HepG2 (cell line): ENCODE data around the gene ZCCHC3. TPM values are rescaled to one million over a fixed set of nuclear protein-coding genes. Genes with fewer than 3 reads are reported as not detected.

Experiments used
- ATAD3A ChIP-seq: sonication (generic); formaldehyde crosslinking; IDR thresholded peaks from 2 replicates; pipeline ENCODE4 v1.4.0; 2020; ENCODE audit warnings: missing genetic modification reagents
- CENPT ChIP-seq: sonication (generic); formaldehyde crosslinking; IDR thresholded peaks from 2 replicates; pipeline ENCODE4 v1.8.0; 2022; ENCODE audit warnings: low read depth, mild to moderate bottlenecking, moderate library complexity, missing genetic modification reagents
- DBP ChIP-seq: sonication (generic); formaldehyde crosslinking; IDR thresholded peaks from 2 replicates; pipeline ENCODE4 v1.4.0; 2020; ENCODE audit warnings: missing genetic modification reagents; ENCODE audit errors: not compliant biosample characterization
- EP300 ChIP-seq, 3 experiments: sonication (generic) in 1 of 3; formaldehyde crosslinking in 1 of 3; IDR thresholded peaks; 2 replicates each; pipeline versions ENCODE4 v1.5.1 to v1.6.1; 2011 to 2020; ENCODE audit warnings: low read depth in 2 of 3, low read length in 2 of 3, borderline replicate concordance in 1 of 3, improper control_type of control experiment in 1 of 3, mild to moderate bottlenecking in 1 of 3, missing genetic modification reagents in 1 of 3, moderate library complexity in 1 of 3
- NFIC ChIP-seq: IDR thresholded peaks from 2 replicates; pipeline ENCODE4 v1.6.1; 2012; ENCODE audit warnings: mild to moderate bottlenecking, low read length, inconsistent platforms
- PRPF4 ChIP-seq: fragments of 200-400 bp; formaldehyde crosslinking; IDR thresholded peaks from 2 replicates; pipeline ENCODE4 v1.6.1; 2016; ENCODE audit warnings: low read length, low read depth; ENCODE audit not compliant: poor library complexity, severe bottlenecking
- RXRB ChIP-seq: IDR thresholded peaks from 2 replicates; pipeline ENCODE4 v1.6.1; 2016; ENCODE audit warnings: borderline replicate concordance, missing genetic modification reagents, missing compliant biosample characterization
- SUZ12 ChIP-seq: fragments of 150-350 bp; IDR thresholded peaks from 2 replicates; pipeline ENCODE4 v1.6.1; 2014; ENCODE audit warnings: low read depth, low read length
- THAP8 ChIP-seq: sonication (generic); formaldehyde crosslinking; IDR thresholded peaks from 2 replicates; pipeline ENCODE4 v1.5.1; 2020; ENCODE audit warnings: missing genetic modification reagents, mild to moderate bottlenecking, borderline replicate concordance
- YY1 ChIP-seq: IDR thresholded peaks from 2 replicates; pipeline ENCODE4 v1.6.1; 2011; ENCODE audit warnings: low read length, low read depth, moderate library complexity, mild to moderate bottlenecking; ENCODE audit not compliant: insufficient read depth, insufficient replicate concordance
- ZBTB14 ChIP-seq: sonication (generic); formaldehyde crosslinking; IDR thresholded peaks from 2 replicates; pipeline ENCODE4 v1.4.0; 2020; ENCODE audit warnings: missing genetic modification reagents
- ZBTB20 ChIP-seq: sonication (generic); formaldehyde crosslinking; IDR thresholded peaks from 2 replicates; pipeline ENCODE4 v1.8.1; 2023; ENCODE audit warnings: missing genetic modification reagents, low read depth, mild to moderate bottlenecking, borderline replicate concordance
- ZNF34 ChIP-seq: sonication (generic); formaldehyde crosslinking; IDR thresholded peaks from 2 replicates; pipeline ENCODE4 v1.4.0; 2020; ENCODE audit warnings: mild to moderate bottlenecking, missing genetic modification reagents, borderline replicate concordance
- ZNF501 ChIP-seq: sonication (generic); formaldehyde crosslinking; IDR thresholded peaks from 2 replicates; pipeline ENCODE4 v1.5.1; 2020; ENCODE audit warnings: mild to moderate bottlenecking, moderate library complexity, missing genetic modification reagents
- ZNF512B ChIP-seq: sonication (generic); formaldehyde crosslinking; IDR thresholded peaks from 2 replicates; pipeline ENCODE4 v1.5.1; 2020; ENCODE audit warnings: missing genetic modification reagents, mild to moderate bottlenecking, borderline replicate concordance
- ZSCAN9 ChIP-seq: IDR thresholded peaks from 2 replicates; pipeline ENCODE4 v1.6.1; 2016; ENCODE audit warnings: borderline replicate concordance
- ZZZ3 ChIP-seq: sonication (generic); formaldehyde crosslinking; IDR thresholded peaks from 2 replicates; pipeline ENCODE4 v1.4.0; 2020; ENCODE audit warnings: missing genetic modification reagents, mild to moderate bottlenecking, borderline replicate concordance
- polyA plus RNA-seq, 8 experiments: library from polyadenylated mRNA; depleted of rRNA in 3 of 8; stranded (reverse) in 7 of 8; unstranded in 1 of 8; fragments of >200 nt; fragmentation: Illumina TruSeq in 4 of 8; extraction: Trizol in 4 of 8; gene quantifications; 2 replicates each; pipeline versions ENCODE4 v1.2.1 to v1.2.3, GENCODE V29; 2011 to 2016; ENCODE audit warnings: low read depth in 4 of 8, missing spikeins in 1 of 8, mixed read lengths in 1 of 8; ENCODE audit not compliant: insufficient read depth in 1 of 8
- total RNA-seq, 5 experiments: library from RNA; depleted of rRNA; stranded (reverse); fragments of >200 nt; fragmentation: Illumina TruSeq; extraction: Trizol; gene quantifications; 2 replicates each; pipeline ENCODE4 v1.2.3, GENCODE V29; 2016; ENCODE audit warnings: low read depth in 1 of 5
- TF ChIP-seq, protein P1 (sequence below): fragments of 450-650 bp; IDR thresholded peaks from 2 replicates; pipeline ENCODE4 v1.6.1; 2017; ENCODE audit warnings: mild to moderate bottlenecking

ZCCHC3 gene
- total and polyA plus RNA-seq, 2 of the 13 experiments (the other 11 are each of a cell fraction or from before 2014, with no cell fraction given): 46.6 to 63.0 TPM

- TF ChIP-seq ZBTB14 (CRISPR knock-in tag): no peak
- peak; percentile 82 for TF ChIP-seq RXRB
- TF ChIP-seq ZSCAN9: peak; percentile 75; the same call in 1 of the 2 replicates
- peak; percentile 23; the same call in 1 of the 2 replicates for TF ChIP-seq SUZ12
- TF ChIP-seq YY1: peak; percentile 84
- no peak for TF ChIP-seq PRPF4
- TF ChIP-seq ZZZ3: peak; percentile 79; the same call in 1 of the 2 replicates
- TF ChIP-seq, protein P1, sequence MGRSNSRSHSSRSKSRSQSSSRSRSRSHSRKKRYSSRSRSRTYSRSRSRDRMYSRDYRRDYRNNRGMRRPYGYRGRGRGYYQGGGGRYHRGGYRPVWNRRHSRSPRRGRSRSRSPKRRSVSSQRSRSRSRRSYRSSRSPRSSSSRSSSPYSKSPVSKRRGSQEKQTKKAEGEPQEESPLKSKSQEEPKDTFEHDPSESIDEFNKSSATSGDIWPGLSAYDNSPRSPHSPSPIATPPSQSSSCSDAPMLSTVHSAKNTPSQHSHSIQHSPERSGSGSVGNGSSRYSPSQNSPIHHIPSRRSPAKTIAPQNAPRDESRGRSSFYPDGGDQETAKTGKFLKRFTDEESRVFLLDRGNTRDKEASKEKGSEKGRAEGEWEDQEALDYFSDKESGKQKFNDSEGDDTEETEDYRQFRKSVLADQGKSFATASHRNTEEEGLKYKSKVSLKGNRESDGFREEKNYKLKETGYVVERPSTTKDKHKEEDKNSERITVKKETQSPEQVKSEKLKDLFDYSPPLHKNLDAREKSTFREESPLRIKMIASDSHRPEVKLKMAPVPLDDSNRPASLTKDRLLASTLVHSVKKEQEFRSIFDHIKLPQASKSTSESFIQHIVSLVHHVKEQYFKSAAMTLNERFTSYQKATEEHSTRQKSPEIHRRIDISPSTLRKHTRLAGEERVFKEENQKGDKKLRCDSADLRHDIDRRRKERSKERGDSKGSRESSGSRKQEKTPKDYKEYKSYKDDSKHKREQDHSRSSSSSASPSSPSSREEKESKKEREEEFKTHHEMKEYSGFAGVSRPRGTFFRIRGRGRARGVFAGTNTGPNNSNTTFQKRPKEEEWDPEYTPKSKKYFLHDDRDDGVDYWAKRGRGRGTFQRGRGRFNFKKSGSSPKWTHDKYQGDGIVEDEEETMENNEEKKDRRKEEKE: no peak
- TF ChIP-seq ATAD3A: peak; percentile 50; the same call in 1 of the 2 replicates
- no peak for TF ChIP-seq CENPT (CRISPR knock-in tag)
- TF ChIP-seq DBP (CRISPR knock-in tag): peak; percentile 68
- peak; percentile 95; the same call in 1 of the 2 replicates for TF ChIP-seq ZNF34 (CRISPR knock-in tag)
- peak; percentile 34; the same call in 1 of the 2 replicates for TF ChIP-seq ZBTB20
- peak; percentile 91 for TF ChIP-seq ZNF512B (CRISPR knock-in tag)
- TF ChIP-seq EP300 (IDR thresholded peaks at IDR 0.05; ENCODE audit: low read depth in 2 of 2, low read length in 2 of 2): peak in 1 of 2 experiments; percentile 18; a peak in 1 of 4 replicates
- peak; percentile 57; the same call in 1 of the 2 replicates for TF ChIP-seq EP300 (CRISPR knock-in tag; IDR thresholded peaks at IDR 0.05; ENCODE audit: borderline replicate concordance)
- TF ChIP-seq NFIC: no peak
- TF ChIP-seq ZNF501 (CRISPR knock-in tag): peak; percentile 93
- peak; percentile 79; the same call in 1 of the 2 replicates for TF ChIP-seq THAP8 (CRISPR knock-in tag)
Measured at GRCh38 chr20:266596-267562, 30.5 kb upstream of the ZCCHC3 start (continued).
